ENCODE results near the gene LAMP1.

Gene LAMP1

GRCh38 chr13:113348591-113348990, 51.6 kb downstream of the LAMP1 start:
- Histone ChIP-seq H3K4me1 (ENCODE audit: insufficient read depth, poor library complexity, severe bottlenecking) (no peaks in the 10 kb centered on the region), H3K36me3 (ENCODE audit: low read depth) (0 out of 2 replicates have a peak, but pooled peaks cover 3% of the 10 kb centered on the region), H3K9me3 (ENCODE audit: severe bottlenecking) (no peaks in the 10 kb centered on the region), H3K27ac (ENCODE audit: poor library complexity, severe bottlenecking) (no peak overlapping the region), H3K27me3 (ENCODE audit: insufficient read depth, poor library complexity, severe bottlenecking) (no peaks in the 10 kb centered on the region), H3K4me3 (ENCODE audit: severe bottlenecking) (no peak overlapping the region)
- DNase-seq (ENCODE audit: low spot score): no peak
- no peak for ATAC-seq (ENCODE audit: low read depth)
- no peak for TF ChIP-seq CTCF (IDR thresholded peaks at IDR 0.05; ENCODE audit: poor library complexity, severe bottlenecking)

GRCh38 chr13:113349050-113349449, 52.0 kb downstream of the LAMP1 start:
- ATAC-seq (ENCODE audit: low read depth) (no peak), DNase-seq (ENCODE audit: low spot score) (no peak)
- Histone ChIP-seq H3K9me3 (ENCODE audit: severe bottlenecking) (no peaks in the 10 kb centered on the region), H3K27me3 (ENCODE audit: insufficient read depth, poor library complexity, severe bottlenecking) (no peaks in the 10 kb centered on the region), H3K4me1 (ENCODE audit: insufficient read depth, poor library complexity, severe bottlenecking) (no peaks in the 10 kb centered on the region), H3K4me3 (ENCODE audit: severe bottlenecking) (no peak overlapping the region), H3K36me3 (ENCODE audit: low read depth) (0 out of 2 replicates have a peak, but pooled peaks cover 3% of the 10 kb centered on the region), H3K27ac (ENCODE audit: poor library complexity, severe bottlenecking) (no peak overlapping the region)
- TF ChIP-seq CTCF (IDR thresholded peaks at IDR 0.05; ENCODE audit: poor library complexity, severe bottlenecking): no peak

- no peak overlapping the region for H3K4me3 ChIP-seq (ENCODE audit: severe bottlenecking)
- DNase-seq (ENCODE audit: low spot score): no peak
- no peak for ATAC-seq (ENCODE audit: low read depth)
Observed at GRCh38 chr13:113349491-113349890, 52.5 kb downstream of the LAMP1 start.

GRCh38 chr13:113350065-113350937, 53.3 kb downstream of the LAMP1 start:
- DNase-seq (ENCODE audit: low spot score) (no peak), ATAC-seq (ENCODE audit: low read depth) (no peak)
- TF ChIP-seq CTCF (IDR thresholded peaks at IDR 0.05; ENCODE audit: poor library complexity, severe bottlenecking): no peak
- Histone ChIP-seq H3K27me3 (ENCODE audit: insufficient read depth, poor library complexity, severe bottlenecking) (no peaks in the 10 kb centered on the region), H3K4me3 (ENCODE audit: severe bottlenecking) (no peak overlapping the region), H3K27ac (ENCODE audit: poor library complexity, severe bottlenecking) (no peak overlapping the region), H3K36me3 (ENCODE audit: low read depth) (0 out of 2 replicates have a peak, but pooled peaks cover 3% of the 10 kb centered on the region), H3K4me1 (ENCODE audit: insufficient read depth, poor library complexity, severe bottlenecking) (no peaks in the 10 kb centered on the region), H3K9me3 (ENCODE audit: severe bottlenecking) (no peaks in the 10 kb centered on the region)

More at GRCh38 chr13:113349491-113349890, 52.5 kb downstream of the LAMP1 start:
- no peaks in the 10 kb centered on the region for H3K27me3 ChIP-seq (ENCODE audit: insufficient read depth, poor library complexity, severe bottlenecking)
- no peak for TF ChIP-seq CTCF (IDR thresholded peaks at IDR 0.05; ENCODE audit: poor library complexity, severe bottlenecking)
- H3K27ac ChIP-seq (ENCODE audit: poor library complexity, severe bottlenecking): no peak overlapping the region
- no peaks in the 10 kb centered on the region for H3K4me1 ChIP-seq (ENCODE audit: insufficient read depth, poor library complexity, severe bottlenecking)
- 0 out of 2 replicates have a peak, but pooled peaks cover 3% of the 10 kb centered on the region for H3K36me3 ChIP-seq (ENCODE audit: low read depth)
- H3K9me3 ChIP-seq (ENCODE audit: severe bottlenecking): no peaks in the 10 kb centered on the region

- Histone ChIP-seq H3K36me3 (ENCODE audit: low read depth) (0 out of 2 replicates have a peak, but pooled peaks cover 3% of the 10 kb centered on the region), H3K27ac (ENCODE audit: poor library complexity, severe bottlenecking) (no peak overlapping the region), H3K4me3 (ENCODE audit: severe bottlenecking) (no peak overlapping the region), H3K27me3 (ENCODE audit: insufficient read depth, poor library complexity, severe bottlenecking) (no peaks in the 10 kb centered on the region), H3K4me1 (ENCODE audit: insufficient read depth, poor library complexity, severe bottlenecking) (no peaks in the 10 kb centered on the region), H3K9me3 (ENCODE audit: severe bottlenecking) (no peaks in the 10 kb centered on the region)
- no peak for DNase-seq (ENCODE audit: low spot score)
- ATAC-seq (ENCODE audit: low read depth): no peak
- TF ChIP-seq CTCF (IDR thresholded peaks at IDR 0.05; ENCODE audit: poor library complexity, severe bottlenecking): no peak
Observed at GRCh38 chr13:113350938-113351335, 53.9 kb downstream of the LAMP1 start.
